HG02870 (cell line): ENCODE results near the gene RESP18.
"Not testable (repeated sequence)": the region's sequence is repeated elsewhere in the genome, so short reads cannot be mapped to it uniquely, and the experiment has no call there.

ENCODE experiments used
- ATAC-seq: cut with Tn5 transposase; IDR thresholded peaks from one replicate; pipeline ENCODE4 v1.9.1; 2021; ENCODE audit warnings: mild to moderate bottlenecking, moderate library complexity; ENCODE audit not compliant: unreplicated experiment

RESP18 gene

GRCh38 chr2:219293736-219294231 is 38.8 kb downstream of the RESP18 start:
- ATAC-seq = no peak

DNA sequence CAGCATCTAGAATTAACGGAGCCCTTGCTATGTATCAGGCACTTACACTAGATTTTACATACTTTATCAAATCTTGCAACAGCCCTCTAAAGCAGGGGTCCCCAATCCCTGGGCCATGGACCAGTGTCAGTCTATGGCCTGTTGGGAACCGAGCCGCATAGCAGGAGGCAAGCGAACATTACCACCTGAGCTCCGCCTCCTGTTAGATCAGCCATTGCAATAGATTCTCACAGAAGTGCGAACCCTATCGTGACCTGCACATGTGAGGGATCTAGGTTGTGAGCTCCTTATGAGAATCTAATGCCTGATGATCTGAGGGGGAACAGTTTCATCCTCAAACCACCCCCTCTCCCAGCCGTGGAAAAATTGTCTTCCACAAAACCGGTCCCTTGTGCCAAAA is 39.9 kb downstream of the RESP18 start:
- no peak for ATAC-seq

GRCh38 chr2:219291910-219292490 is 40.5 kb downstream of the RESP18 start:
- no peak for ATAC-seq

GRCh38 chr2:219291394-219291793 is 41.1 kb downstream of the RESP18 start:
- ATAC-seq = no peak

- no peak for ATAC-seq
Observed at GRCh38 chr2:219290381-219291171, 42.0 kb downstream of the RESP18 start.

DNA sequence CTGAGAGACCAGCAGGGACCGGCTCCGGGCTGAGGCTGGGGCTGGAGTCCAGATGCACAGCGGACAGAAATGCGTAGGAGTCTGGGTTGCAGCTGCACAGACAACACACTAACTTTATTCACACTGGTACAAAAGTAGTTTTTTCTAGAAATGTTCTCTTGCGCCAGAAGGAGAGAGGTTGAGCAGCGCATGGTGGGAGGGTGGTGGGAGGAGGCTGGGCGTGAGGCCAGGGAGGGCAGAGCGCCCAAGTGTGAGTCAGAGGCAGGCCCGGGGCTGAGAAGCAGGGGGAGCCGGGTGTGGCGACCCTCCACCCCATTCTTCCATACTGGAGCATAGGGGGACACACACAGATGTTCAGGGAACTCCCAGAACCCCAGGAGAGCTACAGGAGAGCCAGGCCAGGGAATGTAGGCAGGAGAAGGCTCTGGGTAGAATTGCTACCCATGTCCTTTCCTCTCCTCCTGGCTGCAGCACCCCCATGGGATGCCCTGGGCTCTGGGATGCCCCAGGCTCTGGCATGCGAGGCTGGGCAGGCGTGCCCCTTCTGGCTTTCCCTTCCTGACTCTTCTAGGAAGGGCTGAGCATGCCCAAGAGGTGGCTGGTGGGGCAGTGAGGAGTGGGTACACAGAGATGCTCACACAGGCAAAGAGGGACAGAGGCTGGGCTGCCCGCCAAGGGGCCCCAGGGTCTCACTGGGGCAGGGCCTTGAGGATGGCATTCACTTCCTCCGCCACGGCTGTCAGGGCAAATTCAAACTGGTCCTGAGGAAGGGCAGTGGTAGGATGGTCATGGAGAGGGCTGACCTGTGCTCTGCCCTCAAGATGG is 42.8 kb downstream of the RESP18 start:
- ATAC-seq = no peak

DNA sequence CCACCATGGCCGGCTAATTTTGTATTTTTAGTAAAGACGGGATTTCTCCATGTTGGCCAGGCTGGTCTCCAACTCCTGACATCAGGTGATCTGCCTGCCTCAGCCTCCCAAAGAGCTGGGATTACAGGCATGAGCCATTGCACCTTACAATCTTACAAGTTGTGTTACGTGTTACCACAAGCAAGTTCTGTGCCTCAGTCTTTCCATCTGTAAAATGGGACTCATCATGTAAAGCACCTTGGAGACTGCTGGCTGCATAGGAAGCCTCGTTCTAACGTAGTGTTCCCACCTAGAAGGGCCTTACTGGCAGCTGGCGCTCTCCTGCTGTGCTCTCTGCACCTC is 43.4 kb downstream of the RESP18 start:
- no peak for ATAC-seq

- ATAC-seq = no peak
Observed at GRCh38 chr2:219287580-219288265, 44.8 kb downstream of the RESP18 start.

DNA sequence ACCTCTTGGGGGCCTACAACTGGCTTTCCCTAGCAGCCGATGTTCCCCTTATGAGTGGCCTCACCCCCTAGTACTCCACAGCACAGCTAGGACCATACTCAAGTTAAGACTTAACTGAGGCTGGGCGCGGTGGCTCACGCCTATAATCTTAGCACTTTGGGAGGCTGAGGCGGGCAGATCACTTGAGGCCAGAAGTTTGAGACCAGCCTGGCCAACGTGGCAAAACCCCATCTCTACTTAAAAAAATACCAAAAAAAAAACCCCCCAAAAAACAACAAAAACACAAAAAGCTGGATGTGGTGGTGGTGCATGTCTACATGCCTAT is 45.5 kb downstream of the RESP18 start:
- ATAC-seq = not testable (repeated sequence)

GRCh38 chr2:219286436-219287115 is 46.0 kb downstream of the RESP18 start:
- no peak for ATAC-seq

- no peak for ATAC-seq
Observed at GRCh38 chr2:219285894-219286425, 46.6 kb downstream of the RESP18 start.

GRCh38 chr2:219285373-219285735 is 47.2 kb downstream of the RESP18 start:
- no peak for ATAC-seq

DNA sequence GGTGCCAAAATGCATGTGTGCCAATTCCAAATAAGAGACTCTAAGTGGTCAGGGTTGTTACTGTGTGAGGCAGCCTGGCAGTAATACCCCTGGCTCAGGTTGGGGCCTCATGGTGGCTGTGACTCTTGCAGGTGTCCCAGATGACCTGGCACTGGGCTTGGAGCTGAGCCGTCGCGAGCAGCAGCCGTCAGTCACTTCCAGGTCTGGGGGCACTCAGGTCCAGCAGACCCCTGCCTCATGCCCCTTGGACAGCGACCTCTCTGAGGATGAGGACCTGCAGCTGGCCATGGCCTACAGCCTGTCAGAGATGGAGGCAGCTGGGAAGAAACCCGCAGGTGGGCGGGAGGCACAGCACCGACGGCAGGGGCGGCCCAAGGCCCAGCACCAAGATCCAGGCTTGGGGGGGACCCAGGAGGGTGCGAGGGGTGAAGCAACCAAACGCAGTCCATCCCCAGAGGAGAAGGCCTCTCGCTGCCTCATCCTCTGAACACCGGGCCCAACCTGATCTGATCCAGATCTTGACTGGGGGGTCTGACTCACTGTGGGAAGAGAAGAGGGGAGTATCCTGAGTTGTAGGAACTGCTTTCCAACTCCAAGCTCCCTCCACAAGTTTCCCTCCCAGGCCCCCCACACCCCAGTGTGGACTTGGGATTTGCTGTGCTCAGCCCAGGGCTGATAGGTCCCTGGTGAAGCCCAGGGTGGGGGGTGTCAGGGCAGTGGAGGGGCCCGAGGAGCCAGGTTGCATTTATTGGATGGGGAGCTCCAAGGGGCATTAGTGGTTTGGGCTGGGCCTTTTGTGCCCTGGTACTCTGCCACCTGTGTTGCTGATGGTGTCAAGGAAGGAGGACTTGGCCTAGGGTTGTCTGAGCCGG is 47.8 kb downstream of the RESP18 start:
- no peak for ATAC-seq

- ATAC-seq = no peak
Observed at GRCh38 chr2:219282943-219283581, 49.5 kb downstream of the RESP18 start.

DNA sequence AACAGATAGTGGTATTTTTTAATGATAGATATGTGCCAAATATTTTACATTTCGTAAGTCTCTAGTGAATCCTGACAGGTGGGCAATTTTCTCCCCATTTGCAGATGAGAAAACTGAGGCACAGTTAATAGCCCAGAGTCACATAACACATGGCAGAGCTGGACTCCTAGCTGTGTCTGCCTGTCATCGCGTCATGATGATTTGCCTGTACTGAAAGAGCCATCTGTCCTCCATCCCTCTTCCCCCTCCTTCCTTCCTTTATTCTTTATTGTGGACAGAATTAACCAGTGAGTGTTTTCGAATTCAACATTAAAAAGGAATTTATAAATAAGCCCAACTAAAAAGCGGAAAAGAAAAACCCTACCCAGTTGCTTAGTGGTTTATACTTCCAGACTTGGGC is 50.2 kb downstream of the RESP18 start:
- no peak for ATAC-seq

GRCh38 chr2:219281588-219281987 is 51.0 kb downstream of the RESP18 start:
- no peak for ATAC-seq

DNA sequence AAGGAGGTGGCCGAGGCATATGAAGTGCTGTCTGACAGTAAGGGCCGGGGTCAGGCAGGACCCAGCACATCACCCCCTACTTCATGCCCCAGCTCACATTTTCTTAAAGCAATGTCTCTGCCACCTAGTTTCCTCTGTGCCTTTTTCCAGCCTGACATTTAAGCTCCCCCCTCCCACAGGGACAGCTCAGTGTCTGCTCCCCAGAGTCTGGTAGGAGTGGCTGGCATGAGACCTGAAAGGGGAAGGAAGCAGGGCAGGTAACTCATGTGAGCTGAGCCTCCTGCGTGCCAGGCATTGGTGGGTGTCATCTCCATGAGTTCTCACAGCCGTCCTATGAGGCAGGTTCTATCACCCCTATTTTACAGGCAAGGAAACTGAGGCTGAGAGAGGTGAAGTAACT is 51.9 kb downstream of the RESP18 start:
- no peak for ATAC-seq

- ATAC-seq = no peak
Observed at GRCh38 chr2:219279916-219280516, 52.5 kb downstream of the RESP18 start.
